T-helper 2 cell treated with Interferon-gamma antibody and Interleukin-4, amounts not matched to agents 100 ng/mL and 5 ng/mL, for 36 hours (primary cell): ENCODE measurements around the gene UNC5A. TPM values are rescaled to one million over a fixed set of nuclear protein-coding genes. Genes with fewer than 3 reads are reported as not detected.

Source experiments
- intact Hi-C: fragments of 100-400 bp; cut with micrococcal nuclease; formaldehyde crosslinking; loops from one replicate; pipeline ENCODE4 v1.15.1; 2023
- total RNA-seq: library from RNA; stranded (reverse); gene quantifications from 2 replicates; pipeline ENCODE4 v1.2.3, GENCODE V29; 2022

The UNC5A gene
- total RNA-seq, 1 donor from 2014 or later: not detected

DNA sequence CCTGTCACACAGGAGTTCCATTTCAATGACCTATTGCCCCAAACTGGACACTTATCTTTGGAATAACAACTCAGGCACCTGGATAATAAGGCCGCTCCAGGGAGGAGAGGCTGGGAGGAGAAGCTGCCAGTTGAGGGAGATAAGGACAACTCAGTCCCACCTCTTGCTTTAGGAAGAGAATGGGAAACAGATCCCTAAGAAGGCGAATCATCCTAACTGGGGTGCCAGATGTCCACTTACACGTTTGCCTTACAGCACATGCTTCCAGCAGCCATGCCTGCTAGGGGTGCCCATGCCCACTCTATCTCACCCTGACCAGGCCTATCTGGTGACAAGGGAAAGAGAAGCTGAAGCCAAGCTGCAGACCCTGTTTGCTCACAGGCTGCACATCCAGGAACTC, 82.3 kb downstream of the UNC5A start:
- intact Hi-C loops: no loop called here

DNA sequence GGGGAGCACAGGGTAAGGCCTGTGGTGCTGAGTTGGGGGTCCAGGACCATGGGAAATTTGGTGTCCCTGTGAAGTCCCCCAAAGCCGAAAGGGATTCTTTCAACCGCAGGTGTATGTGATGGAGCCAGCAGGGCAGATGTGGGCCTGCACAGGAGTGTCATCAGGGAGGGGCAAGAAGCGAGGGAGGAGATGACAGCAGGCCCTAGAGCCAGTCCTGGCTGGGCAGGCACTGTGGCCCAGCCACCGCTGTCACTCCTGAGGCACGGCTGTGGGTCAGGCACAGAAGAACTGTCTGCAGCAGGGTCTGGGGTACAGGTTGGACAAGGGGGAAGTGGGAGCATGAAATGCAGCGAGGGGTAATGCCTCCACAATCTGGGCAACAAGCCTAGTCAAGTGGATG, 83.9 kb downstream of the UNC5A start:
- intact Hi-C loops: no loop called here

DNA sequence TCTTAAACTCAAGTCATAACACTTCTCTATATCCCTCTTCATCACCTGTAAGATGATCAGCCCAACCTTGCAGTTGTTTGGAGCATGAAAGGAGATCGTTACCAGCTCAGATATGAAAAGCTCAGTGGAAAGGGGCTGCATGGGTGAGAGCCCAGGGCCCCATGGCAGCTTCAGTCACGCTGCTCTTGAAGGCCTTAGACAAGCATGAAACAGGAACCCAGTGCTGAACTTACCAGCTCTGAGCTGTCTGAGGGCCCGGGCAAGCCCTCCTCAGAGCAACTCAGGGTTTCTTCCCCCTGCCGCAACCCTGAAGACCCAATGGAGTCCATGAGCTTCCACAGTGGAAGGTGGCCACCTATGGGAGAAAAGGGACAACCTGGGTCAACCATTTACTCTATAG, 85.5 kb downstream of the UNC5A start:
- intact Hi-C loops: no loop called here

DNA sequence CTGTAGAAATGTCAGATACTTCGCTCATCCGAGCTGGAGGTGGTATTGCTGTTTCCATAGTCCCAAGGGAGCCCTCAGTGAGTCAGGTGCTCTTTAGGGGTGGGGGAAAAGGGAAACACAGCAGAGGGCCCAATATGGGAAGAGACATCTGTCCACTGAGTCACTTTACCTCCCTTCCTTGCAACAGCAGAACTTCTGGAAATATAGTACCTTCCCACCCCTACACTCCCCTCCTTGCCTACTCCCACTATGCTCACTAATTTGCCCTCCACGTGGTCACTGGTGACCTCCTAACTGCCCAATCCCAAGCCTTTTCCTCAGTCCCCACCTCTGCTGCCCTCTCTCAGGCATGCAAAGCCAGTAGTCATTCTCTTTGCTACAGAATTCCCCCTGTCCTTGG, 86.9 kb downstream of the UNC5A start:
- intact Hi-C loops: no loop called here

DNA sequence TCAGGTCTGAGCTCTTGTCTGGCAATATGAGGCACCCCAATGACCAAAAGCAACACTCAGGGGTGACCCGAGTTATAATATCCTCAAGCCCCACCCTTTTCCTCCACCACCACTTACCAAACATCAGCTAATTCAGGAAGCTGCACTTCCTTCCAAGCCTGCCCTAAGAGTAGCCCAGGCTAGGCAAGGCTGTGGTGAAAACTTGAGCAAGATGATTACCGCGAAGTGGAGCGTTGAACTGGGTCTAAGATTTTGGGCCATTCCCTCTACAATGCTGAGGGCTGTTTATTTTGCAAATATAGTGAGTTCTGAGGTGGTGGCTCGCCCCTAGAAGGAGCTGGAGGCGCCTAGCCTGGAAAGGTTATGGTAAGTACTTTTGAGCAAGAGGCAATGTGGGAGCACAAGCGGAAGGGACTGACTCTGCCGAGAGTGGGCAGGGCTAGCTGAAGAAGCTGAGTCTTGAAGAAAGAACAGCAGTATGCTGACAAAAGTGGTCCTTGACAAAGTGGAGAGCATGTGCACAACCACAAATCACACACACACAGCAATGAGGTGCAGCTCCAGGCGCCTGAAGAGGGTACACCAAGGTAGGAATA, 89.0 kb downstream of the UNC5A start, which contains the start of gene HK3:
Gene HK3 (minus strand): TSS at position 51 of the 596 bp plus-strand sequence. CDS start 3,187 bp downstream, outside the sequence.
- intact Hi-C loops: no loop called here

DNA sequence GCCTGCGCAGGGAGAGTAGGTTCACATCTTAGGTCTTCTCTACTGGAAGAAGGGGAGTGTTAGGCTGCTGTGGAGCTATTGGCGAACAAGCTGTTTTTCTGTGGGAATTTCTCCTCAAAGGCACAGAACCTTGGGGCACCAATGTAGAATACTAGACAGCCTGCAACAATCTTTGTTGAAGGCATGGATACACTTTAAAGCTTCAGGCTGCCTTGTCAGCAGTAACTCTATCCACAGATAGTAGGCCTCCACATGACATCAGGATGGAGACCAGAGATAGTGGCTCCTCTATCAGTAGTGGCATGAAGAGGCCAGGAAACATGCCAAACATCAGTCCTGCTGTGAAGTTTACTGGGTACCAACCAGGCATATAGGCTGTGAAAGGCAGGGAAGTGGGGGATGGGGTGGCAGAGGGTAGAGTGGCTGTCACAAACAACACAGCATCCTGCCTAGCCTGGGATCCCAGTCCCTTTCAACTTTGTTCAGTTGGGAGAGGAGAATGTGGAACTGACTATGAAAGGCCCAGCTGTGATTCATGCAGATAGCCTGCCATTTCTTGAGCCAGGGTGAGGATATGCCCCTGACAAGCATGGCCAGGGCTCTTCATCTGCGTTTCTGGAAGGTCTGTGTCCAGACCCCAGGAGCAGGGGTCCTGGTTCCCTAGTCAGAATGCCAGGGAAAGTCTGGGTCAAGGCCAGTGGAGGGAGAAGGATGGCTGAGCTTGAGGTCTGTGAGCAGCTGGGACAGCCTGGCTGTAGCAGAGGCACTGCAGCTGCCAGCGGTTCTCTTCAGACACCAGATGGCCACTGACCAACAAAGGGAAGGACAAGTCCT, 89.8 kb downstream of the UNC5A start:
- intact Hi-C loops: no loop called here

DNA sequence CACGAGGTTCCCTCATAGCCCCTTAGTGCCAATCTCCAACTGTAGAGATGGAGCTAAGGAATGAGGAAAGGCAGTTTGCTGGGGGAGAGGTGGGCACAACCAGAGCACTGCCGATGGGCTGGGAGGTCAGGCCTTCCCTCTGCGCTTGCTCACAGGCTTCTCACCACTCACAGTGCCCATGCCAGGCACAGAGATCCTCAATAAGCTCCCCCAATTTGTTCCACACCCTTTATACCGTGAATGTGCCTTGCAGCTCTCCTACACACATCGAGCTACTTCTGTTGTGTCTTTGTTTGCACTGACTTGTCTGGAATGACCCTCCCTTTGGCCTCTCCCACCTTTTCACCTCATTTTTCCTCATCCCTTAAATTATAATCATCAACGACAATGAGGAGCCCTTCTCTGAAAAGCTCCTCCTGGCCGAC, 90.4 kb downstream of the UNC5A start:
- intact Hi-C loops: no loop called here

DNA sequence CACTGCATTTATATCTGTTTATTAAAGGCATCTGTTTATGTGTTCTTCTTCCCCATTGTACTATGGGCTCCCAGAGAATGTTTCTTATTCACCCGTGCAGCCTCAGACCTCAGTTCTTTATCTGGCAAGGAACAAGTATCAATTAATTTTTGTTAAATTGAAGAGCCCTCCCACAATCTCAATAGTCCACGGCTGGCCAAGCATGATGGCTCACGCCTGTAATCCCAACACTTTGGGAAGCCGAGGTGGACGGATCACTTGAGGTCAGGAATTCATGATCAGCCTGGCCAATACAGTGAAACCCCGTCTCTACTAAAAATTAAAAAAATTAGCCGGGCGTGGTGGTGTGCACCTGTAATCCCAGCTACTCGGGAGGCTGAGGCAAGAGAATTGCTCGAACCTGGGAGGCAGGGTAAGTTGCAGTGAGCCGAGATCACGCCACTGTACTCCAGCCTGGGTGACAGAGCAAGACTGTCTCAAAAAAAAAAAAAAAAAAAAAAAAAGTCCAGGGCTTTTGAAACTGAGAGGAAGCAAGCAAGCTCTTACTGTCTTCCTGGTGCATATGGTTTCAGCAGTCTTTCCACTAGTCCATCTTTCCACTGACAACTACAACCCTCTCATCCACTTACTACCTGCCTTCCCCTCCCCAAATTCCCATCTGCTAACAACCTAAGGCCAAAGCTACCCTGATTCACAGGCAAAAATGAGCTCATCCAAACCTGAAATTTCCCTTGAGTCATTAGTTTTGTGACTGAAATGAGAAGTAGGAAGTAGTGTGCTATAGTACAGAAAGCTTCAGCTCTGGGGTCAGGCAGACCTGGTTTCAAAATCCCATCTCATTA, 91.1 kb downstream of the UNC5A start:
- intact Hi-C loops: no loop called here

DNA sequence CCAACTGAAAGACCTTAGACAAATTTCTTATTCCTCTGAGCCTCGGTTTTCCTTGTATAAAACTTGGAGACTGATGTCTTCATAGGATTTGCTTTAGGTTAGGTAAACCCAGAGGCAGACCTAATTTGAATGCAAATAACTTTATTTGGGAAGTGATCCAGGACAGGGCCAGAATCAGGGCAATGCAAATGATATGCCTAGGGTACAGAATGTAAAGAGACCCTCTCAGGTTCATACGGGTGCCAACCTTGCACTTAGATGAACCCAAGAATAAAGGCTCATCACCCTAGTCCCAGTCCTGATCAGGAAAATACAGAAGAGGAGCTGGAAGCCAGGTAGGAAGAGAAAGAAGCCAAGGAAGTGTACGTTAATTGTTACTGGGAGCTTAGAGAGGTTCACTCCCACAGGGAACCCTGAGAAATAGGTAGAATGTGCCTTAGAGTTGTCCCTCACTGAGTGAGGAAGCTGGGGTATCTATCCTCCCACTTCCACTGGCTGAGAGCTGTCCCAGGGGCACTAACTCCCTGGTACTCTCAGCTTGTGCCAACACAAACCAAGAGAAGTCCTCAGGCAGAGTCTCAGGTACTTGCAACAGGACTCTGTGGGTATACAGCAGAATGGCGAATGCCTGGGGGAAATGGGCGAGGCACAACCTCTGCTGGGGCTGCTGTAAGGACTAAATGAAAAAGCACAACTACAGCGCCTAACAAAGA, 91.9 kb downstream of the UNC5A start:
- intact Hi-C loops: no loop called here

DNA sequence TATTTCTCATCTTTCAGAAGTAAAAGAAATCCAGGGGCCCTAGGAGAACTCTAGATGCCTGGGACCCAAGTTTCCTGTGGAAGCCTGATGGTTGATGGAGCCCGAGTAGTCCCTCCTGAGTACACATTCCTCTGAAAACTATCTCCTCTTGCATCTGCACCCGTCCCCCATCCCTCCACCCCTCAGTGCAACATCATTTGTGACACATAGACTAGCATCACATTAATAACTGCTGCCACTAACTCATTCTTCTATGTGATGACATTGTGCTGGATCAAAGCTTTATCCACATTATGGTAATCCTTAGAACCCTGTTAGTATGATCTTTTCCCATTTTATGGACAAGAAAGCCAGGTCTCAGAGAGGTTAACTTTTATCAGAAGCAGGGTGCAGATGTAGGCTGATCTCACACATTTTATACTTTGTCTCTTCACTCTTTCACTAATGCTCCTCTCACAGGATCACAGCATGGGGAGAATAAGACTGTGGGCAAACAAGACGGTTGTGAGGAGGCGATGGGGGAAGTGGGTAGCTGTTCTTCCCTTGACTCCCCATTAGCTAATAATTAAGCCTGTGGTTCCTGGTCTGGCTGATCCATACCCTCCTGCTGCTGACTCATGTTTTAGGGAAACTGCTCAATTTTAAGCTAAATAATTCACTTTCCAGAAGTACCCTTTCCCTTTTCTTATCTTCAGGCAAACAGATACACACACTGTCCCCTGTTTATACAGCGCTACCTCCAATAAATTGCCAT, 92.7 kb downstream of the UNC5A start:
- intact Hi-C loops: no loop called here

DNA sequence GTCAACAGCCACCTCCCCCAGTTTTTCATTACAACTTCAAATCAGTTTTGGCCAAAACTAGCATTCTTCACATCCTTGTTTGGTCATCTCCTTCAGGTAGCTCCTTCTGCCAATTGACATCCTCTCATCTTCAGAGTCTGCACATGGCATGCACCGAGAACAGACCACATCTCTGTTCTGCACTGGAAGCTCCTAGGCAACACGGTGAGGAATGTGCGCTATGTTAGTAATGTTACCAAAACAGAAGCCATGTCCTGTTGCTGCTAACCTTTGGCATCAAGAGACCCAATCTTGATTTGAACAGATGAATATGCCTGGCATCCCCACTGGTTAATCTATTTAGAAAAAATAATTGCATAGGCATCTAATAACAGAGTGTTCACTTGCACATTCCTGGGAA, 93.9 kb downstream of the UNC5A start:
- intact Hi-C loops: no loop called here

DNA sequence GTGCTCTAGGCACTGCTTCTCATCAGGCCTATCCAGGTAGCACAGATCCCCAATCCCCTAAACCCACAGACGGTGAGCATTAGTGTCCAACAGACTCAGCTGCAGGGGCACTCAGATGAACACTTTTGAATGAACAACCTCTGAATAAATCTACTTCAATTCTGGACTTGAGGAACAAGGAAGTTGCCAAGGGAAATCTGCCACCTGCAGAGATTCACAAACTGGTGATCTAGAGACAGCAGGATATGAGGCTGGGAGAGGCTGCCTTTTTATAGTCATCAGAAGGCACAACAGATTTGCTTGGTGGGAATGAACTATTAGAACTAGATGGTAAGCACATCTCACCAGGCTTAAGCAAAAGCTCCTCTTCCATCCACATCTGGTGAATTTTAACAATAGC, 95.8 kb downstream of the UNC5A start:
- intact Hi-C loops: no loop called here

DNA sequence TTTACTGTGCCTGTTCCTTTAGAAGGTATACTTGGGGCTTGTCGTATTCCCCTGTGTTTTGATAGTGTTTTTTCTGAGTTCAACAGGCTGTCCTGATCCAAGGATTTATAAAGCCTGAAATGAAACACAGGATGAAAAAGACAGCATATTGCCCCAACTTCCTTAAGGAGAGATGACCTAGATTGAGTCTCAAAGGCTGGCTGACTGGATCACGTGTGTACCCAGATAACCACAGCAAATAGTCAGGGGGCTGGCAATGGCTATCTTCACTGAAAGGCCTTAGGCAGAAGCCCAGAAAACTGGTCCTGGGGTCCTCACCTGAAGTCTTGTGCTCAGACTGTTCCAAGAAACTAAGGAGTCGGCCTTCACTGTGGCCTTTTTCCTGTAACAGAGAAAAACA, 96.4 kb downstream of the UNC5A start:
- intact Hi-C loops: no loop called here

DNA sequence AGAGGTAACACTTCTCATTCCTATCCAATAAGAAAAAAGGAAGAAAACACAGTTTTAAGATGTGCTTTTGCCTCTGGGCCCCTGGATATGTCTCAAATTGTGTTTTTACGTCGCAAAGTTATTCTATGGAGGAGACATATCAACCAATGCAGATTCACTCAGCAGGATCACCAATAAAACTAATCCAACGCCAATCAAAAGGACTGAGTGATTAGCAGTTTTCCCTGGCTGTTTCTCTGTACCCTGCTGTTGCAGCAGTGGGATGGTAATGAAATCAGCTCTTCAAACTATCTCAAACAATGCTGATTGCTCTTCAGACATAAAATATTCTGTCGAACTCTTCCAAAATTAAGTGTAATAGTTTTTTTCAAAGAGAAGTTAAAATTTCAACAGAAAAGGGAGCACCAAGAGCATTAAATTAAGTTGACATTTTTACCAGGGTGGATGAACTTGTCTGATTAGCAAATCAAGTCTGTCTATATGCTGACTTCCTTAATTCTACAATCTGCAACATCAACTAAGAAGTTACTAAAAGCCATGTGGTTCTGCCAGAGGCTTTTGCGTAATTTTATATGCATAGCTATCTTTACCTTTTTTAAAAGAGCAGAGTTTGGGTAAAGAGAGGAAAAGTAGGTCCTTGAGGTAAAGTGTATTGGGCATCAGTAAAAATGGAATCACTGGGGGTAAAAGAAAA, 98.5 kb downstream of the UNC5A start:
- intact Hi-C loops: no loop called here

DNA sequence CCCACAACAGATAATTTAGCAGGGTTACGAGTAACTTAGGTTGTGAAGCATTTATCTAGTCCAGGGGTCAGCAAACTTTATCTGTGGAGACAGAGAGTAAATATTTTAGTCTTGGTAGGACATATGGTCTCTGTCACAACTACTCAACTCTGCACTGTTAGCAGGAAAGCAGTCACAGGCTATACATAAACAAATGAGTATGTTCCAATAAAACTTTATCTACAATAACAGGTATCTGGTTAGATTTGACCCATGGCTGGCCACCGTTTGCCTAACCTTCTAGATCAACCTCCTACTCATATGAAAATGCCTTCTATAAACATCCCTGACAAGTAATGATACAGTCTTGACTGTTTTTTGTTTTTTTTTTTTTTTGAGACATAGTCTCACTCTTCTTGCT, 101.8 kb downstream of the UNC5A start:
- intact Hi-C loops: no loop called here

DNA sequence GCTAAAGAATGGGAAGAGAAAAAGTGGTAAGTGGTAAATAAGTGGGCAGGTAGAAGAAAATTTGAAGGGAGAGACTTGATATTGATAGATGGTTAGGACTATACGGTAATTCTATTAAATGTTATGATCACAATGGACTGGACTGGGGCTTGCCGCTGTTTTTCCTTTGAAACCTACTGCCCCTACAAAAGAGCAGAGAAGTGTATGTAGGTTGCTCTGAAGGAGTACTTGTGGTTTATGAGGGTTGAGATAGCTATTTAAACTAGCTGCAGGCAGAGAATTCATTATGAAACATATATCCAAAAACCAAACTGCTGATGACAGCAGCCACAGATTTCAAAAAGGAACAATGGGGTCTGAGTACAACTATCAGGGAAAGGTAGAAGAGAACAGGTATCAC, 105.5 kb downstream of the UNC5A start:
- intact Hi-C loops: no loop called here

DNA sequence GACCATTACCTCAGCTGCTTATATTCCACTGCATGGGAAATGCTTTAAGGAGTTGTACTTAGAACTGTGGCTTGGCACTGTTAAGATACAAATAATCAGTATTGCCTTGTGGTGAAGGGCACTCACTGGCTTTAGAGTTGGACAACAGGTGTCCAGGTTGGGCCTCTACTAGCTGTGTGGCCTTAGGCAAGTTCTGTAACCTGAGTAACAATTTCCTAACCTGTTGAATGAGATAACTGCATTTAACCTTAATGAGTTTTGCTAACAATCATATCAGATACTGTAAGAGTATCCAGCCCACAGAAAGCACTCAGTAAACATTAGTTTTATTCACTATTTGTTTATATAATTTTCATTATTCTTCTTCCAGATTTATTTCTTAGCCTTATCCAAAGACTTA, 106.0 kb downstream of the UNC5A start:
- intact Hi-C loops: no loop called here

DNA sequence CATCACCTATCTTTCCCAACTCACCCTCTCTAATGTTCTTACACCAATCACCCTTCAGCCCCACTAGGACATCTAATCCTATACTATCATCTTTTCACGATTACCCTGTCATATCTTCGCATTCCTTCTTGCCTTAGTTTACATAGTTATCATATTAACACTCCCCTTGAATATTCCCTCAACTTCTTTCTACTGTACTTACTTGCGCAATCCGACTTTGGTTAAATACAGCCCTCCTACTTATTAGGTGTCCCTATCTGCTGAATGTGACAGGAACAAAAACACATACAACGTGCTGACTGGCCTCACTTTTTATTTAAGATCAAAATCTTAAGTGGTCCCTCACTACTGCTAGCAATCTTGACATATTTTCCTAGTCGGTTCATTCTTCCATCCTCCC, 108.3 kb downstream of the UNC5A start:
- intact Hi-C loops: no loop called here

DNA sequence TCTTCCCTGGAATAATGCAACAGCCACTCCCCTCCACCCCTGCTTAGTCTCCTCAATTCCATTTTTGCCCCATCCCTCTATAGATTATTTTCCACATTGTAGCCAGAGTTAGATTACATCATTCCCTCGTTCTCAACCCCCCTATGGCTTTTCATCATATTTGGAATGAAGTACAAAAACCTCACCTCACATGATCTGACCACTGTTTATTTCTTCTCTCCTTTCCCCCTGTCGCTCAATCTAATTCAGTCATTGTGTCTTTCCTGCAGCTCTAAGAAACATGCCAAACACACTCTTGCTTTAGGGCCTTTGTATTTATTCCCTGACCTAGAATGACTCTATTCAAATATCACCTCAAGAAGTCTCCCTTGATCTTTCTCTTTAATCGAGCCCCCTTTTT, 111.4 kb downstream of the UNC5A start:
- intact Hi-C loops: no loop called here

DNA sequence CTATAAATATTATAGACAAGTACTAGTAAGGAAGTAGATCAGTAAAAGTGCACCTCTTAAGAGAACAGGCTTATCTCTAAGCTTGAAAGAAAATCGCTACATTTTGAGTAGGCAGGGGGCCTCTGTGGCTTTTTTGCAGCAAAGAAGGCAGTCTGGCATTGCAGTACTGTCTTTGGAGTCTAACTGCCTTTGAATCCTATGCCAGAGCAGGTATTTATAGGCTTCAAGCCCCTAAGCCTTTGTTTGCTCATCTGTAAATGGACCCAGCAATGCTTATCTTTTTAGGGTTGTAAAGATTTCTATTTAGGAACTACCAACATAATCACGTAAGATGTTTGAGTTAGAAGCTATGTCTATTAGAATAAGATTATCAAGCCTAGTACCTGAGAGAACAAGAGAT, 112.5 kb downstream of the UNC5A start:
- intact Hi-C loops: no loop called here
